Tibial artery (tissue), 4 donors: Measurements from ENCODE around the gene EFHC1.

Experiments used
- DNase-seq, 2 donors: peaks; one replicate each; pipeline ENCODE4 v3.0.0-alpha.2; 2019
- H3K27ac ChIP-seq, 2 donors: fragments of 200-600 bp; sonication (generic) in 1 of 2; 1 replicate in 1 of 2; 2 replicates in 1 of 2; pipeline ENCODE4 v1.5.1; 2018 to 2019; ENCODE audit warnings: mild to moderate bottlenecking in 1 of 2
- H3K27me3 ChIP-seq, 2 donors: fragments of 200-600 bp; sonication (generic) in 1 of 2; one replicate each; pipeline versions ENCODE4 v1.5.1 to v1.6.0; 2016 to 2019
- H3K36me3 ChIP-seq, 3 donors: fragments of 200-600 bp; sonication (generic) in 2 of 3; one replicate each; pipeline ENCODE4 v1.5.1; 2016 to 2019; ENCODE audit warnings: mild to moderate bottlenecking in 2 of 3
- H3K4me1 ChIP-seq, 4 donors: fragments of 200-600 bp; sonication (generic) in 2 of 4; 1 replicate in 3 of 4; 2 replicates in 1 of 4; pipeline ENCODE4 v1.5.1; 2016 to 2019
- H3K4me3 ChIP-seq, 2 donors: fragments of 200-600 bp; sonication (generic) in 1 of 2; 1 replicate in 1 of 2; 2 replicates in 1 of 2; pipeline ENCODE4 v1.5.1; 2018 to 2019; ENCODE audit warnings: mild to moderate bottlenecking in 2 of 2
- H3K9me3 ChIP-seq, 3 donors: fragments of 200-600 bp; sonication (generic) in 1 of 3; one replicate each; pipeline ENCODE4 v1.5.1; 2016 to 2019
- CTCF ChIP-seq, 2 experiments: fragments of 200-600 bp in 1 of 2; fragments of 450-650 bp in 1 of 2; IDR thresholded peaks; one replicate each; pipeline ENCODE4 v1.5.1; 2017 to 2019; ENCODE audit warnings: antibody characterized with exemption in 2 of 2, mild to moderate bottlenecking in 1 of 2, moderate library complexity in 1 of 2
- intact Hi-C: fragments of 100-400 bp; cut with DNase I; formaldehyde crosslinking; loops from one replicate; pipeline ENCODE4 v1.15.0; 2023; ENCODE audit warnings: low total_unique reads

Gene EFHC1

DNA sequence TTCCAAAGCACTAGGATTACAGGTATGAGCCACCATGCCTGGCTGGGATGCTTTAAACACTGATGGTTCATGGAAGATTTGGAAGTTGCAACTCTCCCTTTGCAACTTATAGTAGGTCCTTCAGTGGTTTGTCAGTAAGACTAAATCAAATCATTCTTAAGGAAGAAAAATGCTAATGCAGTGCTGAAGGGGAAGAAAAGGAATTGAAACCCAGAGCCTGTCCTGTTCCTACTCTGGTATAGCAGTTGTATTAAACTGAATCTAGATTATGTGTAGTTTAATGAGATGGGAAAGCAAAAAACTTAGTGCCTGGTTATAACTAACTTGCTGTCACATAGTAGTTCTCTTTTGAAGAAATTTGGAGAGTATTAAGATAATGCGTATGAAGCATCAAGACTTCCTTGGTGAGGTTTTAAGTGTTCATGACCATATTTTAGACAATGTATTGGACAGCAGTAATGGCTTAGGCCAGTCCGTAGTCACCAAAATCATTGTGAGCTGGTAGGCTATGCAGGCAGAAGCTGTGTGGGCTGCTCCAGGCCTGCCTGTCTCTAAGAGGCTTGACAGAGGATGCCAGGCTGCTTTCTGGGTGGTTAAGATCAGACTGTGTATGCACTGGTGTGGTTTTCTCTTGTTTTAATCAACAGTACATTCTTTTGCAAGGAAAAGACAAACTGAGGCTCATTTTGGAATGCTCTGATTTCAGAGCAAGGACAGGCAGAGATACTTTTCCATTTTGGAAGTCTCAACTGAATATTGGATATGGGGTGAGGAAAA lies 44.2 kb upstream of the EFHC1 start:
- intact Hi-C loops = no loop called here
- TF ChIP-seq CTCF (IDR thresholded peaks at IDR 0.05) = no peak
- Histone ChIP-seq H3K36me3 (no peaks in the 10 kb centered on the region), H3K27me3 (no peaks in the 10 kb centered on the region), H3K4me3 (no peak overlapping the region), H3K27ac (no peak overlapping the region), H3K9me3 (no peaks in the 10 kb centered on the region), H3K4me1 (no peaks in the 10 kb centered on the region)
- no peak for DNase-seq

DNA sequence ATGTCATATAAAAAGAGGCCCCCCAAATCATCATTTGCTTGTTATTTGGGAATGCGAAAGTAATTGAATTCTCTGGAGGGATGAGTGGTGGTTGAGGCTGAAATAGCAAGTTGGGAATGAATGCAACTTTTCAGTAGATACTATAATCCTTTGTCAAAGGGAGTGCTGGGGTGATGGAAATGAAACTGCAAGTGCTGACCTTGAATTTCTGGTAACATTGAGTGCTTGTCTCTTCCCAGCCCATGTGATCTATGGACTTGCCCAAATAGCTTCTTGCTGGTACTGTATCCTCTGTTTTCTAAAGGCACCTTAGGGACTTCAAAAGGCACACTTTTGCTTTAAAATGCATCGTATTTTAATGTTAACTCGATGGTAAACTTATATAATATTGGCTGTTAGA lies 43.4 kb upstream of the EFHC1 start:
- TF ChIP-seq CTCF (IDR thresholded peaks at IDR 0.05) = no peak
- DNase-seq = no peak
- H3K4me3 ChIP-seq = no peak overlapping the region
- intact Hi-C loops = no loop called here
- no peaks in the 10 kb centered on the region for H3K27me3 ChIP-seq
- no peak overlapping the region for H3K27ac ChIP-seq
- no peaks in the 10 kb centered on the region for H3K4me1 ChIP-seq
- H3K9me3 ChIP-seq = no peaks in the 10 kb centered on the region
- no peaks in the 10 kb centered on the region for H3K36me3 ChIP-seq

DNA sequence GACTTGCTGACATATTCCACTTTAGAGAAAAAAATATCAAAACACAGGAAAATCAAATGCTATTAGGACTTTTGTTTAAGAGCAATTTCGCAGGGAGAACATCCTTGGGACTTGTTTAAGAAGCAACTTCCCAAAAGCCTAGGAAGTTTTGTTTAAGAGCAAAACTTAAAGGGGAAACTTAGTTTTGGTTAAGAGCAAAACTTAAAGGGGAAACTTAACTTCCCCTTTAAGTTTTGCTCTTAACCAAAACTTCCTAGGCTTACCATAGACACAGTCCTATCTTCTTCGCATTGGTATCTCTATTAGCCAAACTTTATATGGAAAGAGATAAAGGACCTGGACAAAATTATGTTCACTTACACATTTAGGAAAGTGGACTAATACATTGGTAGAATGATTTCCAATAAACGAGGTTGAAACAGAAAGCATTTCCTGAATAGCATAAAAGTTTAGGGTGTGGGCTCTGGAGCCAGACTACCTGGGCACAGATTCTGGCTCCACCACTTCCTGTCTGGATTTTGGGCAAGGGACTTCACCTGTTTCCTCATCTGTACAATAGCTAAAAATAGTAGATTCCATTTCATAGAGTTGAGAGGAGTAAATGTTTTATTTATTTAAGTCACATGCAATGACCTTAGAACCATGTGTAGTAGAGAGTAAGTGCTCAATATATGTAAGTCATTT lies 42.5 kb upstream of the EFHC1 start:
- Histone ChIP-seq H3K9me3 (no peaks in the 10 kb centered on the region), H3K4me1 (no peaks in the 10 kb centered on the region), H3K27me3 (no peaks in the 10 kb centered on the region), H3K27ac (no peak overlapping the region), H3K4me3 (no peak overlapping the region), H3K36me3 (no peaks in the 10 kb centered on the region)
- TF ChIP-seq CTCF (IDR thresholded peaks at IDR 0.05) = no peak
- intact Hi-C loops = no loop called here
- DNase-seq = no peak

- intact Hi-C loops = no loop called here
- Histone ChIP-seq H3K4me1 (no peaks in the 10 kb centered on the region), H3K27me3 (no peaks in the 10 kb centered on the region), H3K4me3 (no peak overlapping the region), H3K27ac (no peak overlapping the region), H3K36me3 (no peaks in the 10 kb centered on the region), H3K9me3 (no peaks in the 10 kb centered on the region)
- no peak for DNase-seq
- TF ChIP-seq CTCF (IDR thresholded peaks at IDR 0.05) = no peak
Measured at GRCh38 chr6:52381249-52381648, 38.9 kb upstream of the EFHC1 start.

DNA sequence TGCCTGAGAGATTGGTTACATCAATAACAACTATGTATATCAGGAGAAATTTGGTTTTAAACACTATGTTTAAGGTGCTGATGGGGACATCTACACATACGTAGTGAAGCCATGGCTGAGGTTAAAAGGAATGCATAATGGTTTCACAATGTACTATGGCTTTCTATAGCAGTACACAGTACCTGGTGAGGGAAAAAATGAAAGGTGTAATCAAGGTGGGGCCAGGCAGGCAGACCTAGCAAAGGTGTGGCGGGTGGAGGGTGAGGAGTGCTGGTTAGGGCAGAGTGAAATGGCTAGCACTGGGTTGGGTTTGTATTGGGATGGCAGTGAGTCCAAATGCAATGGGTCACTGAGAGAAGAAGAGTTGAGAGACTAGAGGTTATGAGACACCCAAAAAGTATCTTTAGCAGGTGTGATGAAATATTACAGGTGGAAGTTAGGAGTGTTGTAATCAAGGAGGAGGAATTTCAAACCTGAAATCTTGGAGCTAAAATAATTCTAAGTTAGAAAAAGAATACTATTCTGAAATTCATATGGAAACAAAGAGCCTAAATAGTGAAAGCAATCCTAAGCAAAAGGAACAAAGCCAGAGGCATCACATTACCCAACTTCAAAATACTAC lies 35.9 kb upstream of the EFHC1 start:
- no peak for DNase-seq
- TF ChIP-seq CTCF (IDR thresholded peaks at IDR 0.05) = no peak
- Histone ChIP-seq H3K4me3 (no peak overlapping the region), H3K27me3 (no peaks in the 10 kb centered on the region), H3K27ac (no peak overlapping the region), H3K36me3 (no peaks in the 10 kb centered on the region), H3K9me3 (no peaks in the 10 kb centered on the region), H3K4me1 (no peaks in the 10 kb centered on the region)
- intact Hi-C loops = no loop called here
